Measurements from ENCODE around the gene CILP2.

The CILP2 gene

GRCh38 chr19:19547674-19548336 lies 9.7 kb downstream of the CILP2 start:
- DNase-seq = no peak

- DNase-seq = no peak
Measured at GRCh38 chr19:19548915-19549759, 11.1 kb downstream of the CILP2 start.

- DNase-seq = no peak
Measured at GRCh38 chr19:19549804-19550464, 11.9 kb downstream of the CILP2 start.

GRCh38 chr19:19550485-19550929 lies 12.4 kb downstream of the CILP2 start:
- DNase-seq = no peak

- no peak for DNase-seq
Measured at GRCh38 chr19:19550972-19551852, 13.1 kb downstream of the CILP2 start.

- DNase-seq = no peak
Measured at GRCh38 chr19:19551853-19552192, 13.8 kb downstream of the CILP2 start.

GRCh38 chr19:19552798-19553197 lies 14.7 kb downstream of the CILP2 start:
- DNase-seq = no peak

GRCh38 chr19:19553670-19554069 lies 15.6 kb downstream of the CILP2 start:
- DNase-seq = no peak

GRCh38 chr19:19554074-19555023 lies 16.3 kb downstream of the CILP2 start:
- DNase-seq = peak; percentile 65

- no peak for DNase-seq
Measured at GRCh38 chr19:19558055-19558454, 20.0 kb downstream of the CILP2 start.

- DNase-seq = no peak
Measured at GRCh38 chr19:19558636-19559035, 20.6 kb downstream of the CILP2 start.

- no peak for DNase-seq
Measured at GRCh38 chr19:19559931-19560330, 21.9 kb downstream of the CILP2 start.

- no peak for DNase-seq
Measured at GRCh38 chr19:19561946-19562664, 24.0 kb downstream of the CILP2 start.

- DNase-seq = peak; percentile 46
Measured at GRCh38 chr19:19562665-19563347, 24.7 kb downstream of the CILP2 start.

GRCh38 chr19:19563348-19563848 lies 25.3 kb downstream of the CILP2 start:
- DNase-seq = no peak

- DNase-seq = no peak
Measured at GRCh38 chr19:19566306-19566705, 28.2 kb downstream of the CILP2 start.

GRCh38 chr19:19567391-19567790 lies 29.3 kb downstream of the CILP2 start:
- no peak for DNase-seq

- no peak for DNase-seq
Measured at GRCh38 chr19:19568802-19569756, 31.0 kb downstream of the CILP2 start.

GRCh38 chr19:19570571-19570970 lies 32.5 kb downstream of the CILP2 start:
- DNase-seq = no peak
